GM12875 (cell line): ENCODE measurements around the gene FAM47E.
"Not testable (repeated sequence)": the region's sequence is repeated elsewhere in the genome, so short reads cannot be mapped to it uniquely, and the experiment has no call there.

Source experiments
- H3K4me3 ChIP-seq: one replicate; pipeline ENCODE4 v1.5.1; 2011; ENCODE audit warnings: low read depth, low read length, control low read depth
- TF ChIP-seq, protein P1 (sequence below): IDR thresholded peaks from 2 replicates; pipeline ENCODE4 v1.5.1; 2011; ENCODE audit warnings: low read depth, mild to moderate bottlenecking, control low read depth, inconsistent platforms, low read length, moderate library complexity, borderline replicate concordance; ENCODE audit not compliant: insufficient read depth

FAM47E gene

DNA sequence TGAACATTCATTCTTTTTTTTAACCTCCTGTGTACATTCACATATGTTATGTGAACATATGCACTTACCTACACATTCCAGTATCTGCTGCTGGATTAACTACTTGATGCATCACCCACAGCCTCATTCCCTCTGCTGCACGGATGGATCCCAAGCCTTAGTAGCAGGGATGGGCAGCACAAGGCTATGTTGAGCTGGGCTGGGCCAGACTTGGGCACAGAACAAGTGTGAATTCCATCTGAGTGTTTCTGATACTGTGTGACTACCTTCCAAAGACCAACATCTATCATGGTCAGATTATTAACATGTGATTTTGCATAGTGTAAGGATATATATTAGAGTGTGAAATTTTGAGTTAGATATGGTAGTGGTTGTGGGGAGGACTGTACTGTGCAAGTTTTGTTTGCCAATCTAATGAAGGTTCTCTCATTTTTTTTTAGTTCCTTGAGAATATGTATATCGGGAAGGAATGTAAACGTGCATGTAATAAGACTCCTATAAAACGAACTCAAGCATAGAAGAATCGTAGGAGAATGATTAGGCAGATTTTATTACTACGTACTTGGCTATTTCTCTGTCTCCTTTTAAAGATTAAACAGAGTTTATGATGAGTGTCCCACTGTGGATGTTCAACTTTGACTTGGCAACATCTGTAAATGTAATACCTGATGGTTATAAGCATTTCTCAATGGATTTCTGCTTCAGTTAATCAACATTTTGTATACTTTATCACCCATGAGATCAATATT lies 31.6 kb downstream of the FAM47E start:
- TF ChIP-seq, protein P1, sequence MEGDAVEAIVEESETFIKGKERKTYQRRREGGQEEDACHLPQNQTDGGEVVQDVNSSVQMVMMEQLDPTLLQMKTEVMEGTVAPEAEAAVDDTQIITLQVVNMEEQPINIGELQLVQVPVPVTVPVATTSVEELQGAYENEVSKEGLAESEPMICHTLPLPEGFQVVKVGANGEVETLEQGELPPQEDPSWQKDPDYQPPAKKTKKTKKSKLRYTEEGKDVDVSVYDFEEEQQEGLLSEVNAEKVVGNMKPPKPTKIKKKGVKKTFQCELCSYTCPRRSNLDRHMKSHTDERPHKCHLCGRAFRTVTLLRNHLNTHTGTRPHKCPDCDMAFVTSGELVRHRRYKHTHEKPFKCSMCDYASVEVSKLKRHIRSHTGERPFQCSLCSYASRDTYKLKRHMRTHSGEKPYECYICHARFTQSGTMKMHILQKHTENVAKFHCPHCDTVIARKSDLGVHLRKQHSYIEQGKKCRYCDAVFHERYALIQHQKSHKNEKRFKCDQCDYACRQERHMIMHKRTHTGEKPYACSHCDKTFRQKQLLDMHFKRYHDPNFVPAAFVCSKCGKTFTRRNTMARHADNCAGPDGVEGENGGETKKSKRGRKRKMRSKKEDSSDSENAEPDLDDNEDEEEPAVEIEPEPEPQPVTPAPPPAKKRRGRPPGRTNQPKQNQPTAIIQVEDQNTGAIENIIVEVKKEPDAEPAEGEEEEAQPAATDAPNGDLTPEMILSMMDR: no peak
- H3K4me3 ChIP-seq: no peak overlapping the region

DNA sequence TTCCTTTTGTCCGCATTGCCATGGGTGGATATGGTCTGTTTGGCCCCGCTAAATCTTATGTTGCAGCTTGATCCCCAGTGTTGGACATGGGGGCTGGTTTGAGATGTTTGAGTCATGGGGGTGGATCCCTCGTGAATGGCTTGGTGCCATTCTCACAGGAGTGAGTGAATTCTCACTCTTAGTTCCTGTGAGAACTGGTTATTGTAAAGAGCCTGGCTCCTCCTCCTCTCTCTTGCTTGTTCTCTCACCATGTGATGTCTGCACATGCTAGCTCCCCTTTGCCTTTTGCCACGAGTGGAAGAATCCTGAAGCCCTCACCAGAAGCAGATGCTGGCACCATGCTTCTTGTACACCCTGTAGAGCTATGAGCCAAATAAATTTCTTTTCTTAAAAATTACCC lies 32.4 kb downstream of the FAM47E start:
- H3K4me3 ChIP-seq: no peak overlapping the region
- TF ChIP-seq, protein P1: no peak

- not testable (repeated sequence) for H3K4me3 ChIP-seq
These were observed 36.3 kb downstream of the FAM47E start for GRCh38 chr4:76287811-76288210.

GRCh38 chr4:76292730-76293129 lies 41.2 kb downstream of the FAM47E start:
- TF ChIP-seq, protein P1: no peak
- H3K4me3 ChIP-seq: no peak overlapping the region

GRCh38 chr4:76293772-76294171 lies 42.3 kb downstream of the FAM47E start:
- H3K4me3 ChIP-seq: no peak overlapping the region
- TF ChIP-seq, protein P1: no peak

GRCh38 chr4:76296286-76296820 lies 44.8 kb downstream of the FAM47E start:
- H3K4me3 ChIP-seq: no peak overlapping the region
- TF ChIP-seq, protein P1: no peak

DNA sequence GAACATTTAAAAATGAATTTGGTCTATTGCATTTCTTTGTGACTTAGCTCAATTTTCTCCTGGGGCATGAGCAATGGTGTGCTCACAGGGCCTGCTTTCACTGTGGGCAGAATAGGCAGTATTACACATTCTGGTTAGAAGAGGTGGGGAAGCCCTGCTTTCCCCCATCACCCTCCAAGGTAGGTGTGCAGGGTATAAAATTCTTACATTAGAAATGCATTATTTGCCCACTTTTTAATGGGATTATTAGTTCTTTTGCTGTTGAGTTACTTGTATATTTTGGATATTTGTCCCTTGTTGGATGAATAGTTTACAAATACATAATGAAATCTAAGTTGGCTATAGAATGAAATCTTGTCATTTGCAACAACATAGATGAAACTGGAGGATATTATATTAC lies 46.7 kb downstream of the FAM47E start:
- H3K4me3 ChIP-seq: no peak overlapping the region
- TF ChIP-seq, protein P1: no peak

GRCh38 chr4:76300012-76300411 lies 48.5 kb downstream of the FAM47E start:
- H3K4me3 ChIP-seq: no peak overlapping the region
- TF ChIP-seq, protein P1: no peak
